ENCODE data around the gene HTR3D.
"Not testable (repeated sequence)": the region's sequence is repeated elsewhere in the genome, so short reads cannot be mapped to it uniquely, and the experiment has no call there.

The HTR3D gene

DNA sequence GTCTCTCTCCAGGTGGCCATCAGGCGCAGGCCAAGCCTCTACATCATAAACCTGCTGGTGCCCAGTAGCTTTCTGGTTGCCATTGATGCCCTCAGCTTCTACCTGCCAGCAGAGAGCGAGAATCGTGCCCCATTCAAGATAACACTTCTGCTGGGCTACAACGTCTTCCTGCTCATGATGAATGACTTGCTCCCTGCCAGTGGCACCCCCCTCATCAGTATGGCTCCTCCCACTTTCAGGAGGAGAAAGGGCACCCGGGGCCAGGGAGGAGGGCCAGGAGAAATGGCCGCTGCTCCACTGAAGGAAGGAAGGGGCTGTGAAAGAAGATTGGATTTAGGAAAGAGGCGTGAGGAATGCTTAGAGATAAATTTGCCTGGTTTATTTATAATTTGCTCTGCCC, 27.9 kb downstream of the HTR3D start:
- TF ChIP-seq, protein P1, sequence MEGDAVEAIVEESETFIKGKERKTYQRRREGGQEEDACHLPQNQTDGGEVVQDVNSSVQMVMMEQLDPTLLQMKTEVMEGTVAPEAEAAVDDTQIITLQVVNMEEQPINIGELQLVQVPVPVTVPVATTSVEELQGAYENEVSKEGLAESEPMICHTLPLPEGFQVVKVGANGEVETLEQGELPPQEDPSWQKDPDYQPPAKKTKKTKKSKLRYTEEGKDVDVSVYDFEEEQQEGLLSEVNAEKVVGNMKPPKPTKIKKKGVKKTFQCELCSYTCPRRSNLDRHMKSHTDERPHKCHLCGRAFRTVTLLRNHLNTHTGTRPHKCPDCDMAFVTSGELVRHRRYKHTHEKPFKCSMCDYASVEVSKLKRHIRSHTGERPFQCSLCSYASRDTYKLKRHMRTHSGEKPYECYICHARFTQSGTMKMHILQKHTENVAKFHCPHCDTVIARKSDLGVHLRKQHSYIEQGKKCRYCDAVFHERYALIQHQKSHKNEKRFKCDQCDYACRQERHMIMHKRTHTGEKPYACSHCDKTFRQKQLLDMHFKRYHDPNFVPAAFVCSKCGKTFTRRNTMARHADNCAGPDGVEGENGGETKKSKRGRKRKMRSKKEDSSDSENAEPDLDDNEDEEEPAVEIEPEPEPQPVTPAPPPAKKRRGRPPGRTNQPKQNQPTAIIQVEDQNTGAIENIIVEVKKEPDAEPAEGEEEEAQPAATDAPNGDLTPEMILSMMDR (IDR thresholded peaks at IDR 0.05; ENCODE audit: borderline replicate concordance, insufficient read depth, low read depth, low read length): no peak
- H3K4me3 ChIP-seq (ENCODE audit: low read depth, low read length): no peak overlapping the region

DNA sequence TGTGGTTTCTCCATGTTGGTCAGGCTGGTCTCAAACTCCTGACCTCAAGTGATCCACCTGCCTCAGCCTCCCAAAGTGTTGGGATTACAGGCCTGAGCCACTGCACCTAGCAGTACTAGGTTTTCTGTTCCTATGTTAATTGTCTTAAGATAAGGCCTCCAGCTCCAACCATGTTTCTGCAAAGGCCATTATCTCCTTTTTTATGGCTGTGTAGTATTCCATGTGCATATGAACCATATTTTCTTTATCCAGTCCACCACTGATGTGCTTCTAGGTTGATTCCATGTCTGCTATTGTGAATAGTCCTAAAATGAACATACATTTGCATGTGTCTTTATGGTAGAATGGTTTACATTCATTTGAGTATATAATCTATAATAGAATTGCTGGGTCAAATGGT, 31.1 kb downstream of the HTR3D start:
- no peak overlapping the region for H3K4me3 ChIP-seq (ENCODE audit: low read depth, low read length)
- TF ChIP-seq, protein P1 (IDR thresholded peaks at IDR 0.05; ENCODE audit: borderline replicate concordance, insufficient read depth, low read depth, low read length): no peak

DNA sequence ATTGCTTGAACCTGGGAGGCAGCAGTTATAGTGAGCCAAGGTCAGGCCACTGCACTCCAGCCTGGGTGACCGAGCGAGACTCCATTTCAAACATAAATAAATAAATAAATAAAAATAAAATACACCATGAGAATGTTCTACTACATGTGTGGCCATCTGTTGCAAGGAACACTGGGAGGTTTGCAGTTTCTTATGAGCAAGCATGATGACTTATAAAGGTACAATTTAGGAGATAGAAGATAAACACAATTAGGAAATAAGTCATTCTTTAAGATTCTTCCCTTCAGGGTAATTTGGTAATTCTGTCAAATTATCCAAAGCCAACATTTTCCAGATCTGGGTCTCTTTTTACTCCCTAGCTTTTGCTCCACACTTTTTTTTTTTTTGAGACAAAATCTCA, 34.7 kb downstream of the HTR3D start:
- TF ChIP-seq, protein P1 (IDR thresholded peaks at IDR 0.05; ENCODE audit: borderline replicate concordance, insufficient read depth, low read depth, low read length): no peak
- no peak overlapping the region for H3K4me3 ChIP-seq (ENCODE audit: low read depth, low read length)

DNA sequence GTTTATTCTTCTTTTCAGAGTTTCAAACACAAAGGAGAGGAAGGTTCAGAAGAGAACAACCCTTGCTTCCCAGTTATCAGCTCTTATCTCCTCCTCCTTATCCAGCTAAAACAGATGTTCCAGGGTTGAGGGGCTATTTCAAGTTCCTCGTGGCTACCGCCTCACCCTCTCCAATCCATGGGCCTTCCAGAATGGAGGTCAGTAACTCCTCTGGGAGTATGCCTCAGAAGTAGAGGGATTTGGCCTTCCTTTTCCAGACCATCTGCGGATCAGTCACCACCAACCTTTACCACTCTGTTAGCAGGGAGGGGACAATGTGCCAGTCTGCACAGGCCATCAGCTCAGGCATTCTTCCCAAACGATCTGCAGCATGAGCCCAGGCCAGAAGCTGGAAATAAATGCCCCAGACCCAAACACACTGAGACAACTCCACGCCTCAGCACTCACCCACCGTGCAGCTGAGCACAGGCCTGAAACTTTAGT, 36.1 kb downstream of the HTR3D start:
- no peak overlapping the region for H3K4me3 ChIP-seq (ENCODE audit: low read depth, low read length)
- TF ChIP-seq, protein P1 (IDR thresholded peaks at IDR 0.05; ENCODE audit: borderline replicate concordance, insufficient read depth, low read depth, low read length): no peak

DNA sequence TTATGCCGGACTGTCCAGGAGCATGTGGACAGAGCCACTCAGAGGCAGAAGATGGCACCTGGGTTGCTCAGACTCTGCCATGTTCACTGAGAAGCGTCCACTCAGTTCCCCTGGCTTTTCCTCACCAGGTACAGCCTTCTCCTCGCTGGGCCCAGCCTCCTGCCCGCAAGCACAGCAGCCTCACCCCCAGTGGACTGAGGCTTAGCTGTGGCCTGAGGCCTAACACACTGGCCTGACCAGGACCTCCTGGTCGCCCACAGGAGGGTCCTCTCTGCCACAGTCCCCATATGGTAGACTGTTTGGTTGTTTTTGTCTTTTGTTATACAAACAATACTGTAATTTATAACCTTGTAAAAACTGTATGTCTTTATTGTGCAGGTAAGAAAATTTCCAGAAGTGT, 36.8 kb downstream of the HTR3D start:
- TF ChIP-seq, protein P1 (IDR thresholded peaks at IDR 0.05; ENCODE audit: borderline replicate concordance, insufficient read depth, low read depth, low read length): no peak
- H3K4me3 ChIP-seq (ENCODE audit: low read depth, low read length): no peak overlapping the region

DNA sequence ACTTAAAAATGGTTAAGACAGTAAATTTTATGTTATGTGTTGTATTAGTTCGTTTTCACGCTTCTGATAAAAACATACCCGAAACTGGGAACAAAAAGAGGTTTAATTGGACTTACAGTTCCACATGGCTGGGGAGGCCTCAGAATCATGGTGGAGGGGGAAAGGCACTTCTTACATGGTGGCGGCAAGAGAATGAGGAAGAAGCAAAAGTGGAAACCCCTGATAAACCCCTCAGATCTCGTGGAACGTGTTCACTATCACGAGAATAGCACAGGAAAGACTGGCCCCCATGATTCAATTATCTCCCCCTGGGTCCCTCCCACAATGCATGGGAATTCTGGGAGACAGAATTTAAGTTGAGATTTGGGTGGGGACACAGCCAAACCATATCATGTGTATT, 39.6 kb downstream of the HTR3D start:
- H3K4me3 ChIP-seq (ENCODE audit: low read depth, low read length): not testable (repeated sequence)

DNA sequence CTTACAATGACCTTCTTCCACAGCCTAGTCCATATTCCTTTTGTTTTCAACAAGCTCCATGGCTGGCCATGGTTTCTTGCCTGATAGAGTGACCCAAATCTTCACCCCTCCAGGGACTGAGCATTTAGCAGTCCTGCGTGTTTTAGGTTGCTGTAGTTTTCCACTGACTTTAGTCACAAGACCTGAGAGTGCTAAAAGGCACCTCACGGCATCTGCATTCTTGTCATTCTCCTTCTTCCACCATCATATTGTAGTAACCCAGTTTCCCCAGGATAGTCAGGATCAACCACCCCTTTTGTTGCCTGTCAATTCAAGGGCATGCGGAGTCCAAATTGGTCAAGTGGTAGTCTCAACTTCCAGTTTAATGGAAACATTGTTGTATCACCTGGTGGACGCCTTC, 42.1 kb downstream of the HTR3D start:
- H3K4me3 ChIP-seq (ENCODE audit: low read depth, low read length): no peak overlapping the region
- TF ChIP-seq, protein P1 (IDR thresholded peaks at IDR 0.05; ENCODE audit: borderline replicate concordance, insufficient read depth, low read depth, low read length): no peak

DNA sequence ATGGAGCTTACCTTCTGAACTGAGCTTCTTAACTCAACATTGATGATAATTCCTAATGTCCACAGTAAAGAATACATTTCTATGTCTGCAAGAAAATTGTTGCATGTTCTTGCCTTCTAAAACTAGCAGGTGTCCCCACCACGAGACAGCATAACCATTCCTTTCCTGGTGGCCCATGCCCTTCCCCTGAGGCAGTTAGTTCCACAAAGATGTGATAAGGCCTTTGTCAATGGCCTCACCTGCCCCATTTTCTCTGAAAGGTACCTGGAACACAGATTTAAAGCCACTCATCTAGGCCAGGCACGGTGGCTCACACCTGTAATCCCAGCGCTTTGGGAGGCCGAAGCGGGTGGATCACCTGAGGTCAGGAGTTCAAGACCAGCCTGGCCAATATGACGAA, 44.4 kb downstream of the HTR3D start:
- no peak overlapping the region for H3K4me3 ChIP-seq (ENCODE audit: low read depth, low read length)
- TF ChIP-seq, protein P1 (IDR thresholded peaks at IDR 0.05; ENCODE audit: borderline replicate concordance, insufficient read depth, low read depth, low read length): no peak
